GM19328 (cell line): ENCODE measurements around the gene TMEM94.
"Not testable (repeated sequence)": the region's sequence is repeated elsewhere in the genome, so short reads cannot be mapped to it uniquely, and the experiment has no call there.

Experiments used
- ATAC-seq: cut with Tn5 transposase; IDR thresholded peaks from one replicate; pipeline ENCODE4 v1.9.1; 2021; ENCODE audit warnings: mild to moderate bottlenecking, moderate library complexity; ENCODE audit not compliant: unreplicated experiment

TMEM94 gene

GRCh38 chr17:75445296-75445695 is 11.1 kb upstream of the TMEM94 start:
- ATAC-seq: no peak

- ATAC-seq: not testable (repeated sequence)
These were observed 10.5 kb upstream of the TMEM94 start for GRCh38 chr17:75445896-75446295.

GRCh38 chr17:75447951-75448856 is 8.2 kb upstream of the TMEM94 start:
- ATAC-seq: no peak

- no peak for ATAC-seq
These were observed 6.2 kb upstream of the TMEM94 start for GRCh38 chr17:75450270-75450669.

GRCh38 chr17:75454193-75454592 is 2.2 kb upstream of the TMEM94 start:
- no peak for ATAC-seq

GRCh38 chr17:75454672-75455071 is 1.8 kb upstream of the TMEM94 start:
- not testable (repeated sequence) for ATAC-seq

- peak; percentile 9 for ATAC-seq
These were observed 407 bp upstream of the TMEM94 start for GRCh38 chr17:75456039-75456416.

- no peak for ATAC-seq
These were observed 716 bp downstream of the TMEM94 start for GRCh38 chr17:75457047-75457654.

DNA sequence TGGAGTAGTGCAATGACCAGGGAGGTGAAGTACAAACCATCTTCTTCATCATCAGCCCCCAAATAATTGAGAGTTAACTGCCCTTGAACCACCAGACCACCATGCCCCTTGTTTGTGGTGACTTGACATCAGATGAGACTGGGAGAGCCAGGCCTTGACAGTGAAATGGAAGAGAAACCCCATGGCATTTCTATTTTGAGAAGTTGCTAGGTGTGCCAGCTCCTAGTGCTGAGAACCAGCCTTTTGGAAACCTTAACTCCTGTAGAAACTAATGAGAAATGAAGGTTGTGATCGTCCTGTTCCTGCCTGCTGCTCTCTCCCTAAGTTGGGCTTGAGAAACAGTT is 2.8 kb downstream of the TMEM94 start:
- ATAC-seq: no peak

DNA sequence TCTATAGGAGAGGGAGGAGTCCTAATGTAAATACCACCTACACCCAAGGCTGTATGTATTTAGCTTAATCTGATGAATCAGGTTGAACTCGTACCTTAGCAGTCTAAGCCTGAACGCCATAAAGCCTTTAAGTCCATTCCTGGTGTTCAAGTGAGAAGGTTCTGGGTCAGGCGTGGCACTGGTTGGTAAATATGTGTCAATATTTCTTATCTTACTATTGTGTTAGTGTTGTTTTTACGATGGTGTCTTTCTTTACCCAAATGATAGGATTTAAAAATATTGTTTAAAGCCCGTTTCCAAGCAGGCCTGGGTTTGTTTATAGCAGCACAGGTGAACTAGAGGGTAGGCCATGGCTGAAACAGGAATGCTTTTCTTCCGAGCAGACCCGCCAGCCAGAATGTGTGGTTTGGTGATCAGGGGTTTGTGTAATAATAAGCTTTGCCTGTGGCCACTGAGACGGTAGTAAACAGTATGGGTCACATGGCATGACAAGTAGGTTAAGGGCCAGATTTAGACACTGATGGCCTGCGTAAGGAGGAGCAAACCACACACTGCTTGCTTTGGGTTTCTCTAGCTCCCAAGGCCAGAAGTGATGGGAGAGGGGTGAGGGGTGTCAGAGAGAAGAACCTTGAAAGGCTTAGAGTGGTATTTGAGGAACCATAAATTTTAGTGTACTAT is 3.3 kb downstream of the TMEM94 start:
- ATAC-seq: no peak

DNA sequence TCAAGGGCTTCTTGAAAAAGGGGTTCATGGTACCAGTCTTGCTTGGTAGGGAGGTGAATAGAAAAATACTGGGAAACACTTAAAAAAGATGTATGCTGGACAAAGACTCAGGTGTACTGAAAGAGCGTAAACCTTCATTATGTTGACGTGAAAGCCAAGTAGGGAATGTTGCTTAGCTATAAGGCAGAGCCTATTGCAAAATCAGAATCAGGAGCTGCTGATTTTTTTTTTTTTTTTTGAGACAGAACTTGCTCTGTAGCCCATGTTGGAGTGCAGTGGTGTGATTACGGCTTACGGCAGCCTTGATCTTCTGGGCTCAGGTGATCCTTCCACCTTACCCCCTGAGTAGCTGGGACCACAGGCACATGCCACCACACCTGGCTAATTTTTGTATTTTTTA is 3.9 kb downstream of the TMEM94 start:
- ATAC-seq: no peak

DNA sequence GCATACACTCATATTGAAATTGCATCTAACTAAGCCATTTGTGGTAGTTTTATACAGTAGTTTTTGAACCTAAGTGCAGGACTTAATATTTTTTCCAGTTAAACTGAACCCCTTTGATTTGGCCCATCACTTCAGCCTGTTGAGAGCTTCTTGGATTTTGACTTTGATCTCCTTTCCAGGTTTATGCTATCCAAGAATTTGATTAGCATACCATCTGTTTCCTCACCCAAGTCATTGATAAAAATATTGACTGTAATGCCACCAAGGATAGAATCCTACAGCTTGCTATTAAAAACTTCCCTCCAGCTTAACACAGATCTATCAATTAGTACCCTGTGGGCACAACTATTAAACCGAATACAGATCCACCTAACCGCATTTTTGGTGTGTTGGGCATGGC is 7.2 kb downstream of the TMEM94 start:
- ATAC-seq: no peak

DNA sequence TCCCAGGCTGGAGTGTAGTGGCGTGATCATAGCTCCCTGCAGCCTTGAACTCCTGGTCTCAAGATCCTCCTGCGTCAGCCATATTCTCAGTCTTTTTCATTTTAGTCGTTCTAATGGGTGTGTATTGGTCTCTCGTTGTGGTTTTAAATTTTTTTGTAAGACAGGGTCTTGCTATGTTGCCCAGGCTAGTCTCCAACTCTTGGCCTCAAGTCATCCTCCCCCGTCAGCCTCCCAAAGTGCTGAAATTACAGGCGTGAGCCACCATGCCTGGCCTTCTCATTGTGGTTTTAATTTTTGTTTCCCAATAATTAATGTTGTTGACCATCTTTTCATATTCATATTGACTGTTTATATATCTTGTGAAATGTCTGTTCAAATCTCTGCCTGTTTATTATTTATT is 8.6 kb downstream of the TMEM94 start:
- no peak for ATAC-seq

DNA sequence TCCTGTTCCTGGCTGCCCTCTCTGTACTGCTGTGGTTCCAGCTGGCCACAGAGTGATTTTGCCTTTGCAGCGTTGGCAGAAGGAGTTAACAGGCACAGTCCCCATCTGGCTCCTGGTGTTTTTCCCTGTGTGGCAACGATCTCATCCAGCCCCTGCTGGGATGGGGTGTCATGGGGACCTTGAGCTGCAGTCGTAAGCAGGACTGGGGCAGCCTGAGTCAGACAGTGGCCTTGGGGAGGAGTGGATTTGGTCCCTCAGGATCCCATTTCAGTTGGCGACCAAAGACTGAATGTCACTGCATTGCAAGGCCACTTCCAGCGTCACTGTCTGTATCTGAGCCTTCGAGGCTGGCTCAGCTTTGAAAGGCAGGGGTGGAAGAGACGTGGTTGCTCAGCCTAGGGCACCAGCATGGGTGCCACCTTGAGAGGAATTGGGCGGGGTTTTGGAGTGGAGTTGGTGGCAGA is 11.9 kb downstream of the TMEM94 start:
- no peak for ATAC-seq

- no peak for ATAC-seq
These were observed 12.4 kb downstream of the TMEM94 start for GRCh38 chr17:75468779-75469373.

DNA sequence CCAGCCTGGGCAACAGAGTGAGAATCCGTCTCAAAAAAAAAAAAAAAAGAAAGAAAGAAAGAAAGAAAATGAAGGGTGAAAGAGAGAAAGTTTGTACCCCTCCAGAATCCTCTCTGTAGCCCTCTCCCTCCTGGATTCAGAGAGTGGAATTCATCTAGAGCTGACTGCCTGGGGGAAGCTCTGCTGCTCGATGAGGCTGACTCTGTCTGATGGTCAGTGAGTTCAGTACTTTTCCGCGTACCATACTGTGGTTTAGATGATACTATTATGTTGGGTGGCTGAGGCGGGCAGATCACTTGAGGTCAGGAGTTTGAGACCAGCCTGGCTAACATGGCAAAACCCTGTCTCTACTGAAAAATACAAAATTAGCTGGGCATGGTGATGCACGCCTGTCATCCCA is 14.8 kb downstream of the TMEM94 start:
- ATAC-seq: no peak

- no peak for ATAC-seq
These were observed 15.7 kb downstream of the TMEM94 start for GRCh38 chr17:75472119-75472518.

GRCh38 chr17:75473246-75473645 is 16.8 kb downstream of the TMEM94 start:
- ATAC-seq: no peak

DNA sequence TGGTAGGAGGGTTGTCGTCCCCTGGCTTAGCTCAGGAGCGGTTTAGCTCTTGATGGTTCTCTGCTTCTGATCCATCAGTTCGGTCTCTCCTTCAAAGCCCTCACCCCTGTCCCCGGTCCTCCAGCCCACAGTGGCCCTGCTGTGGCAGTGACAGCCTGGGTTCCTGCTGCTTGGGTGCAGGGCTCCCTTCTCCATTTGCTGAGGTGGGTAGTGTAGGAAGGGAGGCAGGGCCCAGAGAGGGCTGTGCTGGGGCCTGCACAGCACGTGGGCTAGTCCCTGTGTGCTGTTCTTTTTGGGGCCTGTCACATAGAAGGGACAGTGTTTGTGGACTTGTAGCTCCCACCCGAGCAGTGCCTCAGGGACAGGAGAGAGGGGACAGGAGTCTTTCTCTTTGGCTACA is 18.3 kb downstream of the TMEM94 start:
- no peak for ATAC-seq

GRCh38 chr17:75475144-75475835 is 18.9 kb downstream of the TMEM94 start:
- ATAC-seq: no peak

DNA sequence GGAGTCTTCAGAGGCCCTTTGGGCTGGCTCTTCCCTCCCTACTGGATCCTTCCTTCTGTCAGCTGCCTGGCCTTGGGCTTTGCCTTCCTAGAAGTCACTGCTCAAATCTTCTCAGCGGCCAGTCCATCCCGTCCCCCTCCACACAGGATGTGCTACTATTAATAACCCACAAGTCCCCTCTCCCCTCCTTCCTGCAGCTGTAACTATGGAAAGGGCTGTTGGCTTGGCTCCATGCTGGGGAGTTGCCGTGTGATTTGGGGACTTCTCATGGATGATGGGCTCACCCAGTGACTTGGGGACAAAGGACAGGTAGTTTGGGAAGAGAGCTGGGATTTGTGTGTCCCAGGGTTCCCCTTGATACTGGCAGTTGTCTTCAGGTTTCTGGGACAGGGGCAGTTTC is 19.4 kb downstream of the TMEM94 start:
- ATAC-seq: no peak
